ENCODE results near the gene PHKA2.

PHKA2 gene

DNA sequence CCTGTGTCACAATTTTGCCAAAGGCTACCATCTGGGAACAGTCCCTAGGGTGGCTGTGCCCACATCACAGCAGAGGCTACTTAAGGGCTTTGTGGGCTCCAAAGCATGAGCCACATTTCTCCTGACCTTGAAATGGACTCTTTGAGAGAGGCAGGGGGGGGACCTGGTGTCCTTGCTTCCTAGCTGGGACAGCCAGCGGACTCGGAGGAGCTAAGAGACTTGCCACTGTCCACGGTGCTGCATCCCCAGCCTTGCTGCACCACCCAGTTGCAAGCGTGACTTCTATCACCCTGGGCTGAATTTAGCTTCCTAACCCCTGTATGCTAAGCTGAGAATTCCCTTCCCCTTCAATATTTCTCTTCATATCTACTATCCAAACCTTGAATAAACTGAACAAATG, 99.0 kb downstream of the PHKA2 start:
- TF ChIP-seq, protein P1, sequence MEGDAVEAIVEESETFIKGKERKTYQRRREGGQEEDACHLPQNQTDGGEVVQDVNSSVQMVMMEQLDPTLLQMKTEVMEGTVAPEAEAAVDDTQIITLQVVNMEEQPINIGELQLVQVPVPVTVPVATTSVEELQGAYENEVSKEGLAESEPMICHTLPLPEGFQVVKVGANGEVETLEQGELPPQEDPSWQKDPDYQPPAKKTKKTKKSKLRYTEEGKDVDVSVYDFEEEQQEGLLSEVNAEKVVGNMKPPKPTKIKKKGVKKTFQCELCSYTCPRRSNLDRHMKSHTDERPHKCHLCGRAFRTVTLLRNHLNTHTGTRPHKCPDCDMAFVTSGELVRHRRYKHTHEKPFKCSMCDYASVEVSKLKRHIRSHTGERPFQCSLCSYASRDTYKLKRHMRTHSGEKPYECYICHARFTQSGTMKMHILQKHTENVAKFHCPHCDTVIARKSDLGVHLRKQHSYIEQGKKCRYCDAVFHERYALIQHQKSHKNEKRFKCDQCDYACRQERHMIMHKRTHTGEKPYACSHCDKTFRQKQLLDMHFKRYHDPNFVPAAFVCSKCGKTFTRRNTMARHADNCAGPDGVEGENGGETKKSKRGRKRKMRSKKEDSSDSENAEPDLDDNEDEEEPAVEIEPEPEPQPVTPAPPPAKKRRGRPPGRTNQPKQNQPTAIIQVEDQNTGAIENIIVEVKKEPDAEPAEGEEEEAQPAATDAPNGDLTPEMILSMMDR (conservative IDR thresholded peaks at IDR 0.05; ENCODE audit: low read depth): no peak
- DNase-seq (ENCODE audit: low spot score): no peak
- ChIA-PET CTCF (no interaction called here), POLR2A (ENCODE audit: low non-redundant PET) (no interaction called here)
- peak overlapping the region; percentile 90; the same call in 1 of the 2 replicates for H3K27ac ChIP-seq

GRCh38 chrX:18883961-18884765, 99.8 kb downstream of the PHKA2 start:
- no peak for DNase-seq (ENCODE audit: low spot score)
- POLR2A ChIA-PET (ENCODE audit: low non-redundant PET): no interaction called here
- TF ChIP-seq, protein P1 (conservative IDR thresholded peaks at IDR 0.05; ENCODE audit: low read depth): no peak
- CTCF ChIA-PET: no interaction called here
- H3K27ac ChIP-seq: no peak overlapping the region

GRCh38 chrX:18883234-18883960, 100.5 kb downstream of the PHKA2 start:
- H3K27ac ChIP-seq: no peak overlapping the region
- POLR2A ChIA-PET (ENCODE audit: low non-redundant PET): no interaction called here
- CTCF ChIA-PET: interaction anchor here (0.7 kb wide), 1 partner anchor 69 kb away, joined by 3 read pairs; no protein-coding TSS in a partner anchor

GRCh38 chrX:18879144-18879543, 104.8 kb downstream of the PHKA2 start:
- TF ChIP-seq, protein P1 (conservative IDR thresholded peaks at IDR 0.05; ENCODE audit: low read depth): no peak
- CTCF ChIA-PET: interaction anchor here (0.6 kb wide), 1 partner anchor 55 kb away, joined by 3 read pairs; no protein-coding TSS in a partner anchor

More at GRCh38 chrX:18883234-18883960, 100.5 kb downstream of the PHKA2 start:
- TF ChIP-seq, protein P1 (conservative IDR thresholded peaks at IDR 0.05; ENCODE audit: low read depth): no peak
- no peak for DNase-seq (ENCODE audit: low spot score)

DNA sequence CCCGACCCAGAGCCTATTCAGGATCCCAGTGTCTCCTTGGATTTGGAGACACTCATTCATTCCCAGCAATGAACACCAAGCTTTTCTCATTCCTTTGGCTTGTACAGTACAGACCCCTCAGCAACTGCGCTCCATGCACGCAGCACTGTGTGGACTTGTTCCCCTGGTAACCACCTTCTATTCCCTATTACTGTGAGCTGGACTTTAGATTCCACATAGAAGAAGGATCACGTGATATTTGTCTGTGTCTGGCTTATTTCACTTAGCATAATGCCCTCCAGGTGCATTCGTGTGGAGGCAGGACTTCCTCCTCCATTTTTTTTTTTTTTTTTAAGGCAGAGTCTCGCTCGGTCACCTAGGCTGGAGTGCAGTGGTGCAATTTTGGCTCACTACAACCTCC, 106.4 kb downstream of the PHKA2 start:
- POLR2A ChIA-PET (ENCODE audit: low non-redundant PET): no interaction called here

More at GRCh38 chrX:18879144-18879543, 104.8 kb downstream of the PHKA2 start:
- no peak overlapping the region for H3K27ac ChIP-seq
- POLR2A ChIA-PET (ENCODE audit: low non-redundant PET): no interaction called here
- no peak for DNase-seq (ENCODE audit: low spot score)

More for the DNA sequence above, 106.4 kb downstream of the PHKA2 start:
- H3K27ac ChIP-seq: no peak overlapping the region
- CTCF ChIA-PET: interaction anchor here (0.5 to 0.6 kb wide), 2 partner anchors 34 to 137 kb away, joined by 3 to 6 read pairs; no protein-coding TSS in a partner anchor
- TF ChIP-seq, protein P1 (conservative IDR thresholded peaks at IDR 0.05; ENCODE audit: low read depth): no peak
- DNase-seq (ENCODE audit: low spot score): no peak

Measured in RWPE1 (cell line).